M059J (cell line): ENCODE results near the gene ZNF593. TPM values are rescaled to one million over a fixed set of nuclear protein-coding genes. Genes with fewer than 3 reads are reported as not detected.

Experiments used
- DNase-seq: peaks from one replicate; pipeline ENCODE4 v3.0.0-alpha.2; 2012; ENCODE audit warnings: low read depth
- total RNA-seq: library from RNA; depleted of rRNA; stranded (reverse); fragments of >200 nt; shearing (Covaris generic); gene quantifications from 2 replicates; pipeline ENCODE4 v1.2.3, GENCODE V29; 2014

ZNF593 gene
- total RNA-seq, 1 experiment from 2014 or later: 23.0 TPM

DNA sequence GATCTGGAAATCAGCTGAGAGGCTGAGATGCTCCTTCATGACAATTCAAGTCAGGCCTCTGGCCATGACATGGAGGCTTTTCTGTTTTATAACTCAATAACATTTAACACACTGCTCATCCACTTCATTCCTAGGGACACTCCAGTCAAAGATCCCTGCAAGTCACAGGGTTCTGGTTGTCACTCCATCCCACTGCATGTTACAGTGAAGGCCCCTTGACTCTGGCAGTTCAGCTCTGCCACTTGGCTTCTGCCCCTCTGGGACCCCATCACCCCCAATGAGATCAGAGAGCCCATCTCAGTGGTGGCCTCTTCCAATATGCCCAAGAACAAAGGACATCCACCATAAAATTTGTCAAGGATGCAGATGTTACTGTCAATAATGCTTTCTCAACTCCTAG lies 20.8 kb upstream of the ZNF593 start:
- no peak for DNase-seq

DNA sequence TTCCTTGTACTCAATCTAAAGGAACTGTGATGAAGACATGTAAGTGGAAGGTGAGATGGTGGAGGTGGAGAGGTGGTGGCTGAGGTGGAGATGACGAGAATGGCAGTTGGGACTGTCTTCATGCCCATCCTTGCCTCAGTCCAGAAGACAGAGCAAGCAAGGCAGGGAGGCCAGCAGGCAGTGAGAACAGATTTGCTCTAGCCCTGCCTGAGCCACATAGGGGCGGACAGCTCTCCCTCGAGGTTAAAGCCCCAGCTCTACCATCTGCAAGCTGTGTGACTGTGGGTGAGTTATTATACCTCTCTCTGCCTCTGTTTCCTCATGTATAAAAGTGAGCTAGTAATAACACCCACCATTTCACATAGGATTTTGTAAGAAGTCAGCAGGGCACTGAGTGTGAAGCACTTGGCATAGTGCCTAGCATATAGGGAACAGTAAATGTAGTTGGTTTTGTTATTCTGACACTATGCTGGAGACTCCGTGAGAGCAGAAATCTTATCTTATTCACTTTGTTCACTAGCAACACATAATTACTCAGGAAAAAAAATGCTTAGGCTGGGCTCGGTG lies 15.7 kb upstream of the ZNF593 start:
- no peak for DNase-seq

DNA sequence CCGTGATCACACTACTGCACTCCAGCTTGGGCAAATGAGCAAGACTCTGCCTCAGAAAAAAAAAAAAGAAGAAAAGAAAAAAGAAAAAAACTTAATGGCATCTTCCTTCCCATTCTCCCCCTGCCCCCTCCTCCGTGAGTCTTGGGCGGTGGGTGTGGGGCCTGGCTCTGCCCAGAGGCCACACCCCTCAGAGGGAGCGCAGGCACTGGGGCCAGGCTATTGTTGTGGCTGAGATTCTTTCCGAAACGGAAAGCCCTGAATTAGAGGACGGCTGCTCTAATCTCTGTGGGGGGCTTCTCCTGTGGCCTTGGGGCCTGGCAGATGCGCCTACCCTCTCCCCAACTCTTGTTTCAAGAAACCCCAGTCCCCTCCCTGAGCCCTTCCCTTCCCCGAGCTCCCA lies 15.0 kb upstream of the ZNF593 start:
- DNase-seq: no peak

- DNase-seq: no peak
Observed at GRCh38 chr1:26155370-26156284, 14.1 kb upstream of the ZNF593 start.

DNA sequence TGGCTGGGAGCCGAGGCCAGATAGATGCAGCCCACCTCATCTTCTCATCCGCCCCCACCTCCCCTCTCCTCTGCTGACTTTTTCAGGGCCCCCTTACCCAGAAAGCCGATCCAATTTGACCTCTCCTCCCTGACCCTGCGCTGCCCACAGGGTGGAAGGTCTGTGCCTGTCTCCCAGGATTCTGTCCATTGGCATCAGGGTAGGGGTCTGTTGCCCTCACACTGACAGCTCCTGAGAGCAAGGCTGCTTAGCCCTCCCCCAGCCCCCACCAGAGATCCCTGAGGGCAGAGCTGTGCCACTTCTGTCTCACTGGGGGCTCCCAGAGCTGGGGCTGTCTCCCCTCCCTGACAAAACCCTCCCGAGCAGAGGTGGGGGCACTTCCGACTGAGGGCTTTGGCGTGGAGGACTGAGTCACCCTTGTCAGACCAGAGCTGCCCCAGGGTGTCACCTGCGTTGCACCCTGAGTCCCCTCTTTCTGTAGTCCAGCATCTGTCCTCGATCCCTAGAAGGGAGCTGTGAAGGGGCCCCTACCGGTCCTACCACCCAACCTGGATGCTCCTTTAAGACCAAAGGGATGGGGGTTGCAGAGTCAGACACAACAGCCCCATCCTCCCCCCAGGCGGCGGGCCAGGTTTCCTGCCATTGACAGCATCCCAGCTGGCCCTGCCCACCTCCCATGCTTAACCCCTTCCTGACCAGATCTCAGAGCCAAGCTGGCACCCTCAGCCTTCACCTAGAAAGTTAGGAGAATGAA lies 13.2 kb upstream of the ZNF593 start:
- DNase-seq: peak; percentile 30

- no peak for DNase-seq
Observed at GRCh38 chr1:26158271-26158907, 11.3 kb upstream of the ZNF593 start.

DNA sequence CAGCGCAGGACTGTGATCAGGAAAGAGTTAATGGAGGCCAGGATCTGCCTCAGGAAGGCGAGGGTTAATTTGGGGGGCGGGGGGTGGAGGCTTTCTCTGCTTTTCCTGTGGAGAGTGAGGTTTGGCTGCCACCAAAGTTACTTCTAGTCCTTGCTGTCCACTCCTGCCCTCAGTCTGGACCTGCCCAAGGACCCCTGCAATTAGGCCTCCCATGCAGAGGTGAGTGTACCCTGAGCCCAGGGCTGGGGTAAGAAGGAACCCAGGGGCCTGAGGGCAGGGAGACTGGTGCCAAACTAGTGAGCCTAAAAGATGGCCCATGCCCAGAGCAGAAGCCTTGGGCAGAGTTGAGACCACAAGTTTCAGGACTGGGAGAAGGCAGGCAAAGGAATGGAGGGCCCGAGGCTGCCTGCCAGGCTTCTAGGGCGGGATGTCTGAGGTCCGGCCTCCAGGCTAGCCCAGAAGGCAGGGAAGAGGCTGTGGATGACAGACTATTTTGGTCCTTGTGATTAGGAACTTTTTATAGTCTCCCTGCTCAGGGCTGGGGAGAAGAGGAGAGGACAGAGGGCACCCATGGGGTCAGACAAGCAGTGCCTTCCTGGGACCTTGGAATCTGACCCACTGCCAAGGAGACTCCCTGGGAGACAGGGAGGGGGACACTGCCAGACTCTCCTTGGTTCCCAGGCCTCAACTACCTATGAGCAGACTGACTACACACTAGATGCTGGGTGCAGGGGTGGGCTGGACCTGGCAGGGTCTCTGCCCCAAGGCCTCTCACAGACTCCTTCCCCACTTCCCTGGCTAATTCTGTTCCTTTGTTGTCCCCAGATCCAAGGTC lies 10.6 kb upstream of the ZNF593 start, which contains the start of gene FAM110D:
Gene FAM110D (plus strand): TSS at position 172 of the 835 bp plus-strand sequence. CDS start 2,213 bp downstream, outside the sequence.
- peak; percentile 26 for DNase-seq

GRCh38 chr1:26159743-26160039 lies 10.0 kb upstream of the ZNF593 start:
- no peak for DNase-seq

DNA sequence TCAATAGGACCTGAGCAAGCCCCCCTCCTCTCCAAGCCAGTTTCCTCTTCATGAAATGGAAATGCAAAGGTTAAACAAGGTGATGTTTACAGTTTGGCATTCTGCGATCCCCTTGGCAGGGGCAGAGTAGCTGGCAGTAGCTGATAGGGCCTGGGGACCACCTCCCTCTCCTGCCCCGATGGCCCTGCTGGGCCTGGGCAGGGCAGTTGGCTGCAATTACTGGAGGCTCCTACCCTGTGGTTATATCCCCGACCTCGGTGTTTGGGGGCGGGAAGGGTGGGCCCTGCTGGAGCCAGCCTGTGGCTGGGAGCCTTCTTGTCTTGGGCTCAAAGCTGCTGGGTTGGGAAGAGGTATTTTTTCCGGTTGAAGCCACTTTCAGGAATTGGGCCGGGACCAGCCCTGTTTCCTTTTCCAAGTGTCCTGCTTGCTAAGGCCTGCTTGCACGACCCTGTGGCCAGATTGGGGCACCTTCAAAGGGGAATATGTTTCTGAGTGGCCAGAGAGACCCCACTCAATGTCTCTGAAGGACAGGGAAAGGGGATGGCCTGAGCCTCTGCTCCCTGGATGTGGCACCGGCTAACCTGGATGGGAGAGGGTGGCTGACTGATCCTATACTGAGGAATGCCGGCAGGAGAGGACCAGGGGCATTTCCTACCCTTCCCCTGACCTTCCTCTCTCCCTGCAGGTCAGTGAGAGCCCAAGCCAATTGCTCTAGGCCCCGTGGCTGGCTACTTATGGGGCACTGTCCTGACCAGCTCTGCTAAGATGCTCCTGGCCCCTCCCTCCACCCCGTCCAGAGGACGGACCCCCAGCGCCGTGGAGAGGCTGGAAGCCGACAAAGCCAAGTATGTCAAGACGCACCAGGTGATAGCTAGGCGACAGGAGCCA lies 8.9 kb upstream of the ZNF593 start:
- DNase-seq: no peak

- DNase-seq: peak; percentile 58
Observed at GRCh38 chr1:26161415-26162219, 8.1 kb upstream of the ZNF593 start.

GRCh38 chr1:26162220-26162709 lies 7.4 kb upstream of the ZNF593 start:
- no peak for DNase-seq

DNA sequence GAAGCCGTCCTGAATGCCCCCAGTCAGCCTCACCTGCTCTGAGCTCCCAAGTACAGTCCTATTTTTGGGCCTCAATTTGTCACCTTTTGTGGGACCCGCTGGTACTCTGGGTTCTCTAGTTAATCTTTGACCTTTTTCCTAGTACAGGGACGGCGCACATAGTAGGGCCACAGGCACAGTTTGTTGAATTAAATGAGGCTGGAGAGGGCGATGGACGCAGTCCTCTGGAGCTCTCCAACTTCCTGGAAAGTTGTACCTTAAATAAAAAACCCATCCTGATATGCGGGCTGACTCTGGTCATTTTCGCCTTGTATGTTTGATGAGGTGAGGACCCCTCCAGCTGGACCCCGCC lies 6.0 kb upstream of the ZNF593 start:
- no peak for DNase-seq

DNA sequence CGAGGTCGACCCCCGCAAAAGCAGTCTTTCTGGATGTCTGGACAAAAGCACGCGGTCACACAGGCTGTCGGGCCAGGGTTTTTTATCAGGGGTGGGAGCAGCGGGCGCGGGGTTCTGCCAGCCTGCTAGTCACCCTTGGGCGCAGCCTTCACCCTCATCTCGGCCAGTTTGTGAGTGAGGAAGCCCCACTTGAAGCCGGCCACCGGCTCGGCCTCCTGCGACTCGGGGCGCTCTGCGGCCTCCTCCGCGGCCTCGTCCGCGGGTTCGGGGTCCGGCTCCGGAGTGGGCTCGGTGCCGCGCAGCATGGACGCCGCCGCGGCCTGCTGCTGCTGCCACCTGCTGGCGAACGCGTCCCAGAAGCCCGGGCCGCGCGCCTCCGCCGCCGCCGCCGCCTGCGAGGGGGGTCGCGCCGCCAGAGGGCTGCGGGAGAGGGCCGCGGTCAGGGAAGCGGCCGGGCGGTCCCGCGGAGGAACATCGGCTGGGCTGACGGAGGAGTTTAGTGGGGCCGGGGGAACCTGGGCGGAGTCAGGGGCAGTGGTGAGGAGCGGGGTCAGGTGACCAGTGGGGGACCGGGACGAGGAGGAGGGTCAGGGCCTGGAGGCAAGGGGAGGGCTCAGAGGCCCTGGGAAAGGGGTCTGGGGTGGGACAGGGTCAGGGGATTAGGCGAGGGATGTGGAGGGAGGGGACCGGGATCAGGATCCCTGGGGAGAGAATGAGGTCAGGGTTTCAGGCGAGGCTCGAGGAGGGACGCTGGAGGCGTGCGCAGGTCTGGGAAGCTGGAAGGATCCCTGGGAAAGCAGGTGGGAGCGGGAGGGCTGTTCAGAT lies 5.5 kb upstream of the ZNF593 start:
- DNase-seq: no peak

- DNase-seq: no peak
Observed at GRCh38 chr1:26164861-26165842, 4.6 kb upstream of the ZNF593 start.

GRCh38 chr1:26166719-26167281 lies 2.9 kb upstream of the ZNF593 start:
- DNase-seq: no peak

DNA sequence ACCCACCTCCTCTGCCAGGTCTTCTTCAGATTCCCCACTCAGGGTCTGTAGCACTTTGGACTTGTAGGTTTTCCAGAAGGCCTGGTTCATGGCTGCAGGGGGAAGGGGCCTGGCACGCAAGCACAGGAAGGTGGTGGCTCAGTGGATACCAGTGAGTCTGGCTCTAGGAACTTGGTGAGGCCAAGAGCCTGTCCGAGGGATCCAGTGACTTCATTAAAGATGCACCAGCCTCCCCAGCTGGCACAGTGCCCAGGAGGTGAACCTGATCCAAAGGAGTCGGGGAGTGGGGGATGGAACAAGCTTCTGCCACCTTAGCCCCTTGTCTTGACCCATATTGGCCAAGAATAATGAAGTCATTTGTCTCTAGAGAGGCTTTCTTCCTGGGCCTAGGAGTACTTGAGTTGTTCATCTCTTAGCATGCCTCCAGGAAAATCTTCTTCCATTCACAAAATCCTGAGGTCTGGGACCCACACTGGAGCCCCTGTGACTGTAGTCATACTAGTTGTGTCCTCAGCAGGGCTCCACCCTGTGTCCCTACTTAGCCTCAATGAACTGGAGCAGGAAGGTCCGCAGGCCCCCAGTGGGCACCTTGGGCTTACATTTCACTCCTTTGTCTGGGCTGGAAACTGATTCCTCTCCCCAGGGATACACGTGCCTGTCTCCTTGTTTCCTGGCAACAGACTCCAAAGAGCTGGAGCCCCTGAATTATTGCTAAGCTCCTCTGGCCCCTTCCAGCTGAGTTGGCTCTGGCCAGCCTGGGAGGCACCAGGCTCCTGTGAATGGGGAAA lies 1.1 kb upstream of the ZNF593 start, which contains the start of gene C1orf232:
Gene C1orf232 (minus strand): TSS at position 554 of the 788 bp plus-strand sequence. CDS start 464 bp downstream, at position 90.
- DNase-seq: peak; percentile 32
